ENCODE measurements around the gene VLDLR. TPM values are rescaled to one million over a fixed set of nuclear protein-coding genes. Genes with fewer than 3 reads are reported as not detected.
"Not testable (repeated sequence)": the region's sequence is repeated elsewhere in the genome, so short reads cannot be mapped to it uniquely, and the experiment has no call there.

The VLDLR gene
- total RNA-seq, 1 experiment from 2014 or later: 1.2 TPM

DNA sequence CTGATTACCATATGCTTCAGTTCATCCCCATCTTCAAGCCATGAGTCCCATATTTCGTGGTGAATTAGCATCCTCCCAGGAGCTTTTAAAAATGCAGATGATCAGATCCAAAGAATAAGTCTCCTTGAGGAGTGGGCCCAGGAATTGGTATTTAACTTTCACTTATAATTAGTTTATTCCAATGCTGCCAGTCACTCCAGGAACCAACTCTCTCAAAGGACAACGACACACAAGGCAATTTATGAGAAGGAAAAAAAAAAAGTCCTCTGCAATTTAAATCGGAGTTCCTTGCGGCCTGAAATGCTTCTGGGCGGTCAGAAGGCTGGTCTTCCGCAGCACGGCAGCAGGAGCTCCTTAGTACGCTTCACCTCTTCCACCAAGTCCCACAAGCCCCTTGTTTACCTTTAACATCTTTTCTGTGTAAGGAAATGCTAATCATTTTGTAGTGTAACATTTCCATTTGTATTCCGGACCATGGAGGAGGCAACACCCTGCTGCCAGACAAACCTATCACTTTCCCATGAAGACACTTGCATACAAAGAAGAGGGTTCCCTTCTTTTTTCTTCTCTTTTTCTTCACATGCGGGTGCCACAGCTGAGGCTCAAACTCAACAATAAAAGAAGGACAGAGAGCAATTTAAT is 79.4 kb downstream of the VLDLR start:
- DNase-seq (no peak), ATAC-seq (no peak)
- no peaks in the 10 kb centered on the region for H3K79me2 ChIP-seq (ENCODE audit: low read length)
- H2AFZ ChIP-seq (ENCODE audit: low read length): no peak overlapping the region
- no peaks in the 10 kb centered on the region for H3K9me3 ChIP-seq (ENCODE audit: low read length)
- H3K4me3 ChIP-seq (ENCODE audit: low read length): no peak overlapping the region
- ChIA-PET CTCF (no interaction called here), POLR2A (ENCODE audit: unreplicated experiment) (no interaction called here)
- H3K4me2 ChIP-seq (ENCODE audit: low read length): no peak overlapping the region
- H3K27me3 ChIP-seq (ENCODE audit: low read length): no peaks in the 10 kb centered on the region
- no peaks in the 10 kb centered on the region for H3K9me2 ChIP-seq (replicated peaks; ENCODE audit: low read length)
- no peak overlapping the region for H3K9ac ChIP-seq (ENCODE audit: low read length)
- H3K27ac ChIP-seq (ENCODE audit: low read length): no peak overlapping the region
- H4K20me1 ChIP-seq (ENCODE audit: low read length): no peaks in the 10 kb centered on the region
- intact Hi-C loops (cut with micrococcal nuclease): no loop called here
- no peaks in the 10 kb centered on the region for H3K36me3 ChIP-seq (ENCODE audit: low read depth, low read length)
- BruUV-seq (replicated peaks): no TSS peak
- H3F3A ChIP-seq (ENCODE audit: low read length, unreplicated experiment): no peaks in the 10 kb centered on the region
- no peaks in the 10 kb centered on the region for H3K4me1 ChIP-seq (ENCODE audit: insufficient read depth, low read length)
- no peak for TF ChIP-seq CTCF (conservative IDR thresholded peaks at IDR 0.05; ENCODE audit: low read depth, low read length)
- no peak for TF ChIP-seq EZH2phosphoT487 (IDR thresholded peaks at IDR 0.05; ENCODE audit: borderline replicate concordance, low read length)
- TF ChIP-seq EZH2 (IDR thresholded peaks at IDR 0.05; ENCODE audit: low read length, unreplicated experiment): no peak

GRCh38 chr9:2704504-2704903 is 82.9 kb downstream of the VLDLR start:
- CTCF ChIA-PET: no interaction called here
- Histone ChIP-seq H3K4me3 (ENCODE audit: low read length) (no peak overlapping the region), H2AFZ (ENCODE audit: low read length) (no peak overlapping the region), H3K27ac (ENCODE audit: low read length) (no peak overlapping the region), H3K36me3 (ENCODE audit: low read depth, low read length) (no peaks in the 10 kb centered on the region), H3F3A (ENCODE audit: low read length, unreplicated experiment) (no peaks in the 10 kb centered on the region), H3K9me2 (replicated peaks; ENCODE audit: low read length) (no peaks in the 10 kb centered on the region), H3K4me1 (ENCODE audit: insufficient read depth, low read length) (no peaks in the 10 kb centered on the region), H4K20me1 (ENCODE audit: low read length) (no peaks in the 10 kb centered on the region), H3K9ac (ENCODE audit: low read length) (no peak overlapping the region), H3K9me3 (ENCODE audit: low read length) (no peaks in the 10 kb centered on the region), H3K27me3 (ENCODE audit: low read length) (no peaks in the 10 kb centered on the region), H3K4me2 (ENCODE audit: low read length) (no peak overlapping the region), H3K79me2 (ENCODE audit: low read length) (no peaks in the 10 kb centered on the region)
- no TSS peak for BruUV-seq (replicated peaks)
- POLR2A ChIA-PET (ENCODE audit: unreplicated experiment): no interaction called here
- ATAC-seq: no peak
- TF ChIP-seq EZH2phosphoT487 (IDR thresholded peaks at IDR 0.05; ENCODE audit: borderline replicate concordance, low read length): no peak
- no peak for TF ChIP-seq EZH2 (IDR thresholded peaks at IDR 0.05; ENCODE audit: low read length, unreplicated experiment)
- TF ChIP-seq CTCF (conservative IDR thresholded peaks at IDR 0.05; ENCODE audit: low read depth, low read length): no peak
- intact Hi-C loops (cut with micrococcal nuclease): no loop called here
- DNase-seq: no peak

DNA sequence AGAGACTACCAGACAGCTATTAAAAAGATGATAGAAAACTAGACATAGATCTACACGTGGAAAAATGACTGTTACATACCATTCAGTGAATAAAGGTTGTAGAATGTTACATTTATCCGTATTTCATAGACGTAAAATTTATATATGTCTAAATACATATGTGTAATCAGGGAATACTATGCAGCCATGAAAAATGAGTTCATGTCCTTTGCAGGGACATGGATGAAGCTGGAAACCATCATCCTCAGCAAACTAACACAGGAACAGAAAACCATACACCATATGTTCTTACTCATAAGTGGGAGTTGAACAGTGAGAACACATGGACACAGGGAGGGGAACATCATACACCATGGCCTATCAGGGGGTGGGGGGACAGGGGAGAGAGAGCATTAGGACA is 85.7 kb downstream of the VLDLR start:
- H3K36me3 ChIP-seq (ENCODE audit: low read depth, low read length); POLR2A ChIA-PET (ENCODE audit: unreplicated experiment); intact Hi-C loops (cut with micrococcal nuclease); DNase-seq; H4K20me1 ChIP-seq (ENCODE audit: low read length); H3K4me3 ChIP-seq (ENCODE audit: low read length); H3K4me1 ChIP-seq (ENCODE audit: insufficient read depth, low read length); CTCF ChIA-PET; ATAC-seq; H3K9me2 ChIP-seq (replicated peaks; ENCODE audit: low read length); H3K9me3 ChIP-seq (ENCODE audit: low read length); H3K27me3 ChIP-seq (ENCODE audit: low read length); H3F3A ChIP-seq (ENCODE audit: low read length, unreplicated experiment); H2AFZ ChIP-seq (ENCODE audit: low read length); H3K4me2 ChIP-seq (ENCODE audit: low read length); H3K27ac ChIP-seq (ENCODE audit: low read length); H3K79me2 ChIP-seq (ENCODE audit: low read length); BruUV-seq (replicated peaks); H3K9ac ChIP-seq (ENCODE audit: low read length): not testable (repeated sequence)

Other genes starting within 250 kb of the VLDLR start
- gene KCNV2, start 95.7 kb downstream of the VLDLR start, total RNA-seq (2014; rRNA removed): not detected in 2 replicates
- 34.4 and 45.5 TPM in 2 replicates for gene PUM3, start 222.3 kb downstream of the VLDLR start, total RNA-seq (2014; rRNA removed)

Data from PC-3 (cell line).